ENCODE results near the gene ATP4B. TPM values are rescaled to one million over a fixed set of nuclear protein-coding genes. Genes with fewer than 3 reads are reported as not detected.

ATP4B gene
- total RNA-seq, 1 experiment from 2014 or later, result not detected

DNA sequence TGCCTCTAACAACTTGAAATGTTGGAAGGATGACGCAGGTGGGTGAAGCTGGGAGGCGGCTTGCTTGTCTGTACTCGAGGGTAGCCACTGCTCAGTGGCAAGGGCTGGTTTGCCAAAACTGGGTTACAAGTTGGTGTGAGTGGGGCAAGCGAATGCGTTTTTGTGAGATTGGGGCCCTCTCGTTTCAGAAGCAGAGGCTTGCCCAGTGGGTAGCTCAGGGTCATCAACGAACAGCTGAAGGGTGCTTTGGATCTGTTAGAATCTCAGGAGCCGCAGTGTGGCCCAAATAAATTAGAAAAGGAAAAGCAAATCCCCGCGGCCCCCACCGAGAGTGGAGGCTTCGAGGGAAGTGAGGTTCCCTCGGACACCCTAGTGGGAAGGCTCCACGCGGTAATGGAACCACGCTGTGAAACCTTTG lies 7.3 kb downstream of the ATP4B start:
- DNase-seq (ENCODE audit: low read depth, low spot score) (no peak), ATAC-seq (no peak)
- in situ Hi-C loops (cut with HindIII; ENCODE audit: low pct_unique_long_range_greater_than_20kb, low sequenced_read_pairs) (no loop called here), intact Hi-C loops (cut with micrococcal nuclease; ENCODE audit: unreplicated experiment) (no loop called here)
- no peaks in the 10 kb centered on the region for H3K9me3 ChIP-seq (ENCODE audit: control insufficient read depth, insufficient read depth, low read depth, low read length)
- H3K36me3 ChIP-seq (ENCODE audit: control insufficient read depth, insufficient read depth, low read length), result no peaks in the 10 kb centered on the region
- POLR2A ChIA-PET, result no interaction called here
- TF ChIP-seq, protein P1, sequence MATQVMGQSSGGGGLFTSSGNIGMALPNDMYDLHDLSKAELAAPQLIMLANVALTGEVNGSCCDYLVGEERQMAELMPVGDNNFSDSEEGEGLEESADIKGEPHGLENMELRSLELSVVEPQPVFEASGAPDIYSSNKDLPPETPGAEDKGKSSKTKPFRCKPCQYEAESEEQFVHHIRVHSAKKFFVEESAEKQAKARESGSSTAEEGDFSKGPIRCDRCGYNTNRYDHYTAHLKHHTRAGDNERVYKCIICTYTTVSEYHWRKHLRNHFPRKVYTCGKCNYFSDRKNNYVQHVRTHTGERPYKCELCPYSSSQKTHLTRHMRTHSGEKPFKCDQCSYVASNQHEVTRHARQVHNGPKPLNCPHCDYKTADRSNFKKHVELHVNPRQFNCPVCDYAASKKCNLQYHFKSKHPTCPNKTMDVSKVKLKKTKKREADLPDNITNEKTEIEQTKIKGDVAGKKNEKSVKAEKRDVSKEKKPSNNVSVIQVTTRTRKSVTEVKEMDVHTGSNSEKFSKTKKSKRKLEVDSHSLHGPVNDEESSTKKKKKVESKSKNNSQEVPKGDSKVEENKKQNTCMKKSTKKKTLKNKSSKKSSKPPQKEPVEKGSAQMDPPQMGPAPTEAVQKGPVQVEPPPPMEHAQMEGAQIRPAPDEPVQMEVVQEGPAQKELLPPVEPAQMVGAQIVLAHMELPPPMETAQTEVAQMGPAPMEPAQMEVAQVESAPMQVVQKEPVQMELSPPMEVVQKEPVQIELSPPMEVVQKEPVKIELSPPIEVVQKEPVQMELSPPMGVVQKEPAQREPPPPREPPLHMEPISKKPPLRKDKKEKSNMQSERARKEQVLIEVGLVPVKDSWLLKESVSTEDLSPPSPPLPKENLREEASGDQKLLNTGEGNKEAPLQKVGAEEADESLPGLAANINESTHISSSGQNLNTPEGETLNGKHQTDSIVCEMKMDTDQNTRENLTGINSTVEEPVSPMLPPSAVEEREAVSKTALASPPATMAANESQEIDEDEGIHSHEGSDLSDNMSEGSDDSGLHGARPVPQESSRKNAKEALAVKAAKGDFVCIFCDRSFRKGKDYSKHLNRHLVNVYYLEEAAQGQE (IDR thresholded peaks at IDR 0.05; ENCODE audit: insufficient read depth in 1 of 2, low read depth in 2 of 2, low read length in 1 of 2), result no peak
- TF ChIP-seq, protein P2, sequence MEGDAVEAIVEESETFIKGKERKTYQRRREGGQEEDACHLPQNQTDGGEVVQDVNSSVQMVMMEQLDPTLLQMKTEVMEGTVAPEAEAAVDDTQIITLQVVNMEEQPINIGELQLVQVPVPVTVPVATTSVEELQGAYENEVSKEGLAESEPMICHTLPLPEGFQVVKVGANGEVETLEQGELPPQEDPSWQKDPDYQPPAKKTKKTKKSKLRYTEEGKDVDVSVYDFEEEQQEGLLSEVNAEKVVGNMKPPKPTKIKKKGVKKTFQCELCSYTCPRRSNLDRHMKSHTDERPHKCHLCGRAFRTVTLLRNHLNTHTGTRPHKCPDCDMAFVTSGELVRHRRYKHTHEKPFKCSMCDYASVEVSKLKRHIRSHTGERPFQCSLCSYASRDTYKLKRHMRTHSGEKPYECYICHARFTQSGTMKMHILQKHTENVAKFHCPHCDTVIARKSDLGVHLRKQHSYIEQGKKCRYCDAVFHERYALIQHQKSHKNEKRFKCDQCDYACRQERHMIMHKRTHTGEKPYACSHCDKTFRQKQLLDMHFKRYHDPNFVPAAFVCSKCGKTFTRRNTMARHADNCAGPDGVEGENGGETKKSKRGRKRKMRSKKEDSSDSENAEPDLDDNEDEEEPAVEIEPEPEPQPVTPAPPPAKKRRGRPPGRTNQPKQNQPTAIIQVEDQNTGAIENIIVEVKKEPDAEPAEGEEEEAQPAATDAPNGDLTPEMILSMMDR (IDR thresholded peaks at IDR 0.05), result no peak
- TF ChIP-seq TCF7L2 (IDR thresholded peaks at IDR 0.05; ENCODE audit: low read depth, low read length) (no peak), SIN3A (IDR thresholded peaks at IDR 0.05; ENCODE audit: borderline replicate concordance, insufficient read depth, low read depth, low read length) (no peak), POLR2AphosphoS5 (IDR thresholded peaks at IDR 0.05; ENCODE audit: low read depth, low read length) (no peak)
- no peak overlapping the region for H3K27ac ChIP-seq (ENCODE audit: low read length)
- peaks cover 10% of the 10 kb centered on the region for H3K4me1 ChIP-seq (ENCODE audit: control insufficient read depth, insufficient read depth, low read length)
- no peaks in the 10 kb centered on the region for H3K27me3 ChIP-seq (ENCODE audit: control insufficient read depth, insufficient read depth, low read length)
- CTCF ChIA-PET, result no interaction called here
- BruUV-seq (replicated peaks), result no TSS peak
- no peak overlapping the region for H3K4me3 ChIP-seq (ENCODE audit: low read depth in 2 of 2, low read length in 2 of 2)

DNA sequence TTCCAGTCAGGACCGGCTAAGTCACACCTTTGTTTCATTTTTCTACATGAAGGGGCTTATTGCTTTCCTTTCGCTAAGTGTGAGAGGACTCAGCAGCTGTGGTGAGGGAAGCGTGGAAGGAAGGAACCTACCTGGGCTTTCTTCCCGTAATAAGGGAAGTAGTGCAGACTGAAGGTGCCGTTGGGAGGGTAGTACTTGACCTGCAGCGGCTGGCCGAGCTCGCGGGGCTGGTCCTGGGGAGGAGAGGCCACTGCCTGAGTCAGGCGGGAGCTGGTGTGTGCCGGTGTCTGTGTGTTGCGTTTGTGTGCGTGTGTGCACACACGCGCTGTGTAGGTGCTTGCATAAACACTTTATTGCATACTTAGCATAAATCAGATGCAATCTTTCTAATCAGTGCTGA lies 7.7 kb downstream of the ATP4B start:
- ChIA-PET CTCF (no interaction called here), POLR2A (no interaction called here)
- no peak for DNase-seq (ENCODE audit: low read depth, low spot score)
- no TSS peak for BruUV-seq (replicated peaks)
- H3K27ac ChIP-seq (ENCODE audit: low read length), result no peak overlapping the region
- ATAC-seq, result no peak
- in situ Hi-C loops (cut with HindIII; ENCODE audit: low pct_unique_long_range_greater_than_20kb, low sequenced_read_pairs) (no loop called here), intact Hi-C loops (cut with micrococcal nuclease; ENCODE audit: unreplicated experiment) (no loop called here)
- peaks cover 10% of the 10 kb centered on the region for H3K4me1 ChIP-seq (ENCODE audit: control insufficient read depth, insufficient read depth, low read length)
- no peak overlapping the region for H3K4me3 ChIP-seq (ENCODE audit: low read depth in 2 of 2, low read length in 2 of 2)
- H3K36me3 ChIP-seq (ENCODE audit: control insufficient read depth, insufficient read depth, low read length), result no peaks in the 10 kb centered on the region
- H3K27me3 ChIP-seq (ENCODE audit: control insufficient read depth, insufficient read depth, low read length), result no peaks in the 10 kb centered on the region
- no peaks in the 10 kb centered on the region for H3K9me3 ChIP-seq (ENCODE audit: control insufficient read depth, insufficient read depth, low read depth, low read length)
- TF ChIP-seq, protein P2 (IDR thresholded peaks at IDR 0.05), result no peak
- no peak for TF ChIP-seq SIN3A (IDR thresholded peaks at IDR 0.05; ENCODE audit: borderline replicate concordance, insufficient read depth, low read depth, low read length)
- TF ChIP-seq, protein P1 (IDR thresholded peaks at IDR 0.05; ENCODE audit: insufficient read depth in 1 of 2, low read depth in 2 of 2, low read length in 1 of 2), result no peak
- no peak for TF ChIP-seq POLR2AphosphoS5 (IDR thresholded peaks at IDR 0.05; ENCODE audit: low read depth, low read length)
- no peak for TF ChIP-seq TCF7L2 (IDR thresholded peaks at IDR 0.05; ENCODE audit: low read depth, low read length)
